GM19193 (cell line): ENCODE data around the gene SCFD2.

Source experiments
- POLR2A ChIP-seq: IDR thresholded peaks from 4 replicates; pipeline ENCODE4 v1.6.1; 2011; ENCODE audit not compliant: insufficient read depth, insufficient read length; ENCODE audit errors: extremely low read depth

Gene SCFD2

GRCh38 chr4:53105313-53105712, 260.5 kb downstream of the SCFD2 start:
- no peak for TF ChIP-seq POLR2A

GRCh38 chr4:53103481-53103880, 262.4 kb downstream of the SCFD2 start:
- TF ChIP-seq POLR2A = no peak

DNA sequence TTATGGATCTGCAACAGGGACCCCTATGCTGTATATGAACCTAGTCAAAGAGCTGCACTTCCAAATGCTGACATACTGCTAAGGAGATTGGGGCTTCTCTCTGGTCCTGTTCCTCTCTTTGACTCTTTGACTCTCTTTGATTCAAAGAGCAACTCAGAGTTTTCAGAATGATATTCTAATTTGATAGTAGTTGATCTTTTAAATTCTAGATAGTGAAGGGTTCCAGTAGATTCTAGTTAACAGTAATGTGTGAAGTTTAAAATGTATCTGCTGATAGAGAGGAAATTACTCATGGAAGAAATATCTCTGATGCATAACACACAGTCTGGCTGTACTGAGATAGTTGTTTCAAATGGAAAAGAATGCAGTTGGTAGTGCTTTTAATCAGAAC, 264.7 kb downstream of the SCFD2 start:
- no peak for TF ChIP-seq POLR2A

- TF ChIP-seq POLR2A = no peak
These were observed 265.2 kb downstream of the SCFD2 start for GRCh38 chr4:53100501-53101190.

GRCh38 chr4:53098681-53099121, 267.2 kb downstream of the SCFD2 start:
- no peak for TF ChIP-seq POLR2A

- no peak for TF ChIP-seq POLR2A
These were observed 271.8 kb downstream of the SCFD2 start for GRCh38 chr4:53094040-53094439.

DNA sequence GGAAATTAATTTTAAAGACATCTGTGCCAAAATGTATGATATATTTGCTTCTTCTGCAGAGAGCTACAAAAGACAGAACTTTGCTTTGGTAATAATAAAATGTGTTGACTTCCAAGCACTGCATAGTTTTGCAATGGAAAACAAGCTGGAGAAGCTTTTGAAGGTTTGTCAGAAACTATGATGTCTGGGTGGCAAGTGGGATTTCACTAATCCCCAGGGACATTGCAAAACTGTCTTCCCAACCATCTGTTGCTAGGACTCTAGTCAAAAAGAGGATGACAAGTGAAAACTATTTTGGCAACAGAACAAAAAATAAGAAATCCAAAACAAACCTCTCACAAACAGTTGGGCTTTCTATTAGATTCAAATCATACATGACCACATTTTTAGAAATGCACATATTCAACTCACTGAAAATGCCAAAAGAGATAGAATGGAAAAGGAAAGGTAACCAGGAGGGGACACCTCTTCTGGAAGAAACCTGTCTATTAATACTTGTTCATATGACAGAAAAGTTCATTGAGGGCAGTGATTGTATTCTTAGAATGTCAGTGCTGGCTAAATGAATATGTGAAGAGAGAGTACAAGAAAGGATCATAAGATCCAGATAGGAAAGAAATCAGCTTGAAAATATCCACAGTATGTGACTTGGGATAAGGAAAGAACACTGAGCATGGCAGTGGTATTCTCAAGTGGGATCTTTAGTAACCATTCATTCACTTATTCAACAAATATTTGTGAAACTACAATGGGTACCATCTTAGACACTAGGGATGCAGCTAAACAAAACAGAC, 275.7 kb downstream of the SCFD2 start:
- no peak for TF ChIP-seq POLR2A

DNA sequence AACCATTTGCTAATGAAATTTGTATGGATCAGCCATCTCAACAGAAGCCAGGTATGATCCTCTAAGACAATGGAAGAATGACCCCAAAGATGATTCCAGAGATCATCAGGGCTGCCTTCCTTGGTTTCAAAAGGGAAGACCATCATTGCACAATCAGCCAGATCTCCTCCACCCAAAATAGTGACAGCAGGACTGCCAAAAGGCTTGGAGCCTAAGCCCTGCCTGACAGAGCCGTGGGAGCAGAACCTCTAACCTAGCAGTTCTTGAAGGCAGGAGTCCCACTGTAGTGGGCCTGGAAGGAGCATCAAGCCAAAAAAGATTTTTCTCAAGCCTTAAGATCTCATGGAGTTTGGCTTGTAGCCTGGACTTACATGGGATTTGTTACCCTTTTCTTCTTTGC, 277.7 kb downstream of the SCFD2 start:
- no peak for TF ChIP-seq POLR2A

- TF ChIP-seq POLR2A = no peak
These were observed 289.4 kb downstream of the SCFD2 start for GRCh38 chr4:53076374-53076958.

GRCh38 chr4:53075162-53075785, 290.6 kb downstream of the SCFD2 start:
- TF ChIP-seq POLR2A = no peak

GRCh38 chr4:53068755-53069330, 297.0 kb downstream of the SCFD2 start:
- no peak for TF ChIP-seq POLR2A

DNA sequence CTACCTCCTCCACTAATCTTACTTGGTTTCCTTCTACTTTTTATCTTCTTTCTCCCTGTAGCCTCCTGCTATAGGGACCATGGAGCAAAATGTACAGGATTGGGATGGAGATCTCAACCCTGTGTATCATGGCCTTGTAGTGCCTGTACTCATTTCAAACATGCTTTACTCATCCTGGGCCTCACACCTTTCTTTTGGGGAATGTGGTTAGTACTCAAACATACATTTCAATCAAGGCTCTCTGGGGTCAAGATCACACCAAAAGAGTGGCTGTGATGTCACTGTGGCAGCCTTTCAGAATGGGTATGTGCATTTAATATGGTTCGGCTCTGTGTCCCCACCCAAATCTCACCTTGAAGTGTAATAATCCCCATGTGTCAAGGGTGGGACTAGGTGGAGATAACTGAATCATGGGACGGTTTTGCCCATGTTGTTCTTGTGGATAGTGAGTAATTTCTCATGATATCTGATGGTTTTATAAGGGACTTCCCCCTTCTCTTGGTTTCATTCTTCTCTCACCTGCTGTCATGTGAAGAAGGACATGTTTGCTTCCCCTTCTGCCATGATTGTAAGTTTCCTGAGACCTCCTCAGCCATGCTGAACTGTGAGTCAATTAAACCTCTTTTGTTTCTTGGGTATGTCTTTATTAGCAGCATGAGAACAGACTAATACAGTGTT, 298.6 kb downstream of the SCFD2 start:
- no peak for TF ChIP-seq POLR2A

- no peak for TF ChIP-seq POLR2A
These were observed 299.7 kb downstream of the SCFD2 start for GRCh38 chr4:53066155-53066554.

DNA sequence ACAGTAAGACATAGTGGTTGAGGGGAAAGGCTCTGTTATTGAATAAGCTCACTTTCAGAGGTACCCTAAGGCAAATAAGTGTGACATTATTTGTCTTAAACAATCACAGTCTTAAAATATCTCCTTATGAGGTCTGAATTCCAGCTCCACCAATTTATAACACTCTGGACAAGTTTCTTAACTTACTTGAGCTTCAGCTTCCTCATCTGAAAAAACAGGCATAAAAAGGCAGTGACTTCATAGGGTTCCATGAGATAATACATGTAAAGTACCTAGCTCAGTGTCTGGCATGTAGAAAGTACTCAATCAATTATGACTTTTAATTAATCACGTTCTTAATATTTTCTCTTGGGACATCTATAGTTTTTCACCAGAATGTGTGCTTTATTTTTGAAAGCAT, 301.3 kb downstream of the SCFD2 start:
- no peak for TF ChIP-seq POLR2A
